Cardiac muscle cell (in vitro differentiated cells and primary cell): ENCODE data around the gene PKHD1. TPM values are rescaled to one million over a fixed set of nuclear protein-coding genes. Genes with fewer than 3 reads are reported as not detected.

Experiments used
- DNase-seq, 2 donors: peaks; one replicate each; pipeline versions ENCODE4 v3.0.0 to v3.0.0-alpha.2; 2010 to 2017; ENCODE audit warnings: low read depth in 1 of 2, low spot score in 1 of 2
- H3K27ac ChIP-seq: fragments of 200-600 bp; sonication (generic); 2 replicates; pipeline ENCODE4 v1.5.1; 2016
- H3K27me3 ChIP-seq: fragments of 200-600 bp; sonication (generic); 2 replicates; pipeline ENCODE4 v1.6.0; 2016; ENCODE audit warnings: control low read depth
- H3K36me3 ChIP-seq: fragments of 200-600 bp; sonication (generic); 2 replicates; pipeline ENCODE4 v1.5.1; 2016; ENCODE audit warnings: control low read depth
- H3K4me1 ChIP-seq: fragments of 200-600 bp; sonication (generic); 2 replicates; pipeline ENCODE4 v1.8.1; 2017; ENCODE audit warnings: low read depth, mild to moderate bottlenecking, mixed run types
- H3K4me3 ChIP-seq: fragments of 200-600 bp; sonication (generic); 2 replicates; pipeline ENCODE4 v1.5.1; 2016; ENCODE audit warnings: mild to moderate bottlenecking
- H3K9me3 ChIP-seq: fragments of 200-600 bp; sonication (generic); 2 replicates; pipeline ENCODE4 v1.5.1; 2017; ENCODE audit warnings: low read depth, mild to moderate bottlenecking, control low read depth
- polyA plus RNA-seq: library from polyadenylated mRNA; unstranded; fragments of >200 nt; fragmentation: Nextera tagmentation; extraction: Ambion mirVana; gene quantifications from 2 replicates; pipeline ENCODE4 v1.2.1, GENCODE V29; 2016
- total RNA-seq: library from RNA; depleted of rRNA; stranded (reverse); fragments of >200 nt; gene quantifications from 2 replicates; pipeline ENCODE4 v1.2.3, GENCODE V29; 2016
- TF ChIP-seq, protein P1 (sequence below): IDR thresholded peaks from 2 replicates; pipeline ENCODE4 v1.5.1; 2012; ENCODE audit warnings: low read depth, mild to moderate bottlenecking, low read length

The PKHD1 gene
- total and polyA plus RNA-seq, 2 experiments from 2014 or later: not detected

GRCh38 chr6:51843456-51844056 is 243.9 kb downstream of the PKHD1 start:
- Histone ChIP-seq H3K4me1 (peaks cover 22% of the 10 kb centered on the region), H3K27me3 (no peaks in the 10 kb centered on the region), H3K27ac (no peak overlapping the region), H3K4me3 (no peak overlapping the region), H3K9me3 (no peaks in the 10 kb centered on the region), H3K36me3 (no peaks in the 10 kb centered on the region)
- TF ChIP-seq, protein P1, sequence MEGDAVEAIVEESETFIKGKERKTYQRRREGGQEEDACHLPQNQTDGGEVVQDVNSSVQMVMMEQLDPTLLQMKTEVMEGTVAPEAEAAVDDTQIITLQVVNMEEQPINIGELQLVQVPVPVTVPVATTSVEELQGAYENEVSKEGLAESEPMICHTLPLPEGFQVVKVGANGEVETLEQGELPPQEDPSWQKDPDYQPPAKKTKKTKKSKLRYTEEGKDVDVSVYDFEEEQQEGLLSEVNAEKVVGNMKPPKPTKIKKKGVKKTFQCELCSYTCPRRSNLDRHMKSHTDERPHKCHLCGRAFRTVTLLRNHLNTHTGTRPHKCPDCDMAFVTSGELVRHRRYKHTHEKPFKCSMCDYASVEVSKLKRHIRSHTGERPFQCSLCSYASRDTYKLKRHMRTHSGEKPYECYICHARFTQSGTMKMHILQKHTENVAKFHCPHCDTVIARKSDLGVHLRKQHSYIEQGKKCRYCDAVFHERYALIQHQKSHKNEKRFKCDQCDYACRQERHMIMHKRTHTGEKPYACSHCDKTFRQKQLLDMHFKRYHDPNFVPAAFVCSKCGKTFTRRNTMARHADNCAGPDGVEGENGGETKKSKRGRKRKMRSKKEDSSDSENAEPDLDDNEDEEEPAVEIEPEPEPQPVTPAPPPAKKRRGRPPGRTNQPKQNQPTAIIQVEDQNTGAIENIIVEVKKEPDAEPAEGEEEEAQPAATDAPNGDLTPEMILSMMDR: no peak
- DNase-seq: no peak

- no peaks in the 10 kb centered on the region for H3K27me3 ChIP-seq
- H3K4me3 ChIP-seq: no peak overlapping the region
- H3K4me1 ChIP-seq: peaks cover 22% of the 10 kb centered on the region
- TF ChIP-seq, protein P1: no peak
- no peaks in the 10 kb centered on the region for H3K36me3 ChIP-seq
- no peak overlapping the region for H3K27ac ChIP-seq
- H3K9me3 ChIP-seq: no peaks in the 10 kb centered on the region
- no peak for DNase-seq
These were observed 244.5 kb downstream of the PKHD1 start for GRCh38 chr6:51842804-51843378.

DNA sequence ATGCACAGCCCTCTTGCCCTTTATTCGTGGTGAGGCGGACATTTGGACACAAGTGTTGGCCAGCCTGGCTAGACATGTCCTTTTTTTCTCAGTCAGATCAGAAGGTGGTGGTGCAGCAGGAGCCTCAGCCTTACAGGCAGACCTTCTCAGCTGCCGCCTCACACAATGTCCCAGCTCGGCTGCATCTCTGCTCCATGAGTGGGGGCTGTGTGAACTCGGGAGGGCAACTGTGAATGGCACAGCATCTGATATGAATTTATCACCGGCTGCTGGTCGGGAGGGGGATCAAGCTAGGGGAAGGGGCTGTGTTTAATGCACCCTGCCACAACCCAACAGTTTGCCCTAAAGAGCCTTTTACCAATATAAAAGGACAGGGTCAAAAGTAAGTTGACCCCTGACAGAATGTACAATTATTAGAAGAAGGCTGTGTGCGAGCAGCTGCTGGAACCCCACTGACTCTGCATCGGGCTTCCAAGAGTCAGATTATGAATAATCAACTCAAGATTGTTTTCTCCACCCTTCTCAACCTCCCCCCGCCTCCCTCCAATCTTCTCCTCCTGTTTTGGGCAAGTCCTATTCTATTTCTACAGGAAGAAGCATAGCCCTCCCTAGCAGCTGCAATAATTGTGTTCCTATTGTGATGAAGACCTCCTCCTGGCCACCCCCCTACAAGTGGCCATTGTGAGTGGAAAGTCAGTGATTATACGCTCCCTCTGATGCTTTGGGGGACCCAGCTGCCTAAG is 245.2 kb downstream of the PKHD1 start:
- H3K27ac ChIP-seq: no peak overlapping the region
- TF ChIP-seq, protein P1: no peak
- no peak overlapping the region for H3K4me3 ChIP-seq
- H3K4me1 ChIP-seq: peaks cover 22% of the 10 kb centered on the region
- no peak for DNase-seq
- no peaks in the 10 kb centered on the region for H3K36me3 ChIP-seq
- H3K27me3 ChIP-seq: no peaks in the 10 kb centered on the region
- no peaks in the 10 kb centered on the region for H3K9me3 ChIP-seq

DNA sequence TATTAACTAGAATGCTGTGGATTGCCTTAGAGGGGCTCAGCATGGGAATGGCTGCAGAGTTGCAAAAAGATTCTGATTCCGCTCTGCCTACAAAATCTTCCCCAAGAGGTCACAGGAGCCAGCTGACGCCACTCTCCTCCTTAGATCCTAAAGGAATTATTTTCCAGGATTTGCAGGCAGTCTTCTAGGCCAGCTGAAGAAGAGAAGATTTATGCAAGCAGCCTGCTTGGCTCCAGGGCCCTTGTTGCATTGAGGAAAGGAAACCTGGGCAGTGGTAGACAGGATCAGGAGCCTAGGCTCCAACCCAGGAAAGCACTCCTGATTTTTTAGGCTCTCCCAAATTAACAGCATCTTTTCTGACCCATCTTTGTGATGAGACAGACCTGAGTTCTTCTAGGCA is 245.8 kb downstream of the PKHD1 start:
- DNase-seq: no peak
- H3K4me3 ChIP-seq: no peak overlapping the region
- TF ChIP-seq, protein P1: no peak
- no peaks in the 10 kb centered on the region for H3K36me3 ChIP-seq
- peaks cover 20% of the 10 kb centered on the region for H3K4me1 ChIP-seq
- H3K27me3 ChIP-seq: no peaks in the 10 kb centered on the region
- no peak overlapping the region for H3K27ac ChIP-seq
- no peaks in the 10 kb centered on the region for H3K9me3 ChIP-seq

DNA sequence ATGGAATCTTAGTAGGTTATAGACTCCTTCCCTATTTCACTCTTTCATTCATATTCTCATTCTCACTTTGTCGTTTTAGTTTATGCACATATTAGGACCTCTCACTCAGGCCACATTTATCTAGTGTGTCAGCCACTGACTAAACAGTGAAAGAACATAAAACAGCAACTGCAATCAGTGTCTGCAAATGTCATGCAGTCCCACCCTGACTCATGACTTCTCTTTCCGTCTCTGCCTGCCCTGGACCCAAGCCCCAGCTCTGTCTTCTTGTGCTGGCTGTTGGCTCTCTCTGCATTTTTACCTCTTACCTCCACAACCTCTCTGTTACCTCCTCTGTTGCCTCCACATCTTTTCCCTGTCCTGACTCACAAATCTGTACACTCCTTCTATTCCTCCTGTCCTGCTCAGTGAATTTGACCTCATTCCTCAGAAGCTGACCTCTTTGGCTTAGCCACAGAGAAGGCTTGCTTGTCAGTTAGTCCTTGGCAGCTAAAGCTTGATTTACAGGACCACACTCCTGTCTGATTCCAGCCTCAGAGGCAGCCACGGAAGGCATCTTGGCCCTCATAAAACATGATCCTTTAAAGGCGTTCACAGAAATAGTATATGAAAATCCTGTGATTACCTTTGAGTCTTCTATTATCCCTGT is 247.6 kb downstream of the PKHD1 start:
- no peaks in the 10 kb centered on the region for H3K27me3 ChIP-seq
- TF ChIP-seq, protein P1: no peak
- no peak for DNase-seq
- no peaks in the 10 kb centered on the region for H3K9me3 ChIP-seq
- H3K27ac ChIP-seq: no peak overlapping the region
- H3K4me1 ChIP-seq: peaks cover 16% of the 10 kb centered on the region
- no peaks in the 10 kb centered on the region for H3K36me3 ChIP-seq
- H3K4me3 ChIP-seq: no peak overlapping the region
